ENCODE measurements around the gene DZIP3. TPM values are rescaled to one million over a fixed set of nuclear protein-coding genes. Genes with fewer than 3 reads are reported as not detected.

DZIP3 gene
- 3.3 and 6.5 TPM in 2 replicates for total RNA-seq (2014; rRNA removed; shearing (Covaris generic))
- 5.0 and 5.4 TPM in 2 replicates for polyA plus RNA-seq (2016; fragmentation: Nextera tagmentation; extraction: Ambion mirVana)

GRCh38 chr3:108589081-108589997 lies at the start of gene DZIP3, which contains the start of gene CIP2A:
TSS of gene DZIP3 (plus strand) at chr3:108589722. CDS start at chr3:108605407, 15,685 bp downstream.
TSS of gene CIP2A (minus strand) at chr3:108589438. CDS start at chr3:108589375, 63 bp downstream.
- peak; percentile 94 for DNase-seq
- H3K4me1 ChIP-seq (ENCODE audit: insufficient read depth), result peaks cover 22% of the 10 kb centered on the region; the same call in 1 of the 2 replicates
- peak within 1 kb of the TSS; percentile 94 for H3K9ac ChIP-seq
- WGBS, 2 experiments (ENCODE audit: low coverage in 1 of 2, low lambda C conversion rate in 2 of 2, missing lambda C conversion rate in 2 of 2), result 0 to 1% methylated on average over 59 of the region's 59 CpGs
- H3K4me3 ChIP-seq, result peak within 1 kb of the TSS; percentile 98
- no peaks in the 10 kb centered on the region for H3K9me2 ChIP-seq (ENCODE audit: insufficient read depth)
- no peaks in the 10 kb centered on the region for H3K27me3 ChIP-seq (replicated peaks; ENCODE audit: insufficient read depth)
- H3K36me3 ChIP-seq (ENCODE audit: low read depth), result no peaks in the 10 kb centered on the region
- no peaks in the 10 kb centered on the region for H3K9me3 ChIP-seq (ENCODE audit: low read depth)
- peak within 1 kb of the TSS; percentile 97 for H3K4me2 ChIP-seq (ENCODE audit: unreplicated experiment)
- peak within 1 kb of the TSS; percentile 99 for H2AFZ ChIP-seq
- H3F3A ChIP-seq (ENCODE audit: insufficient read depth), result peaks cover 7% of the 10 kb centered on the region; the same call in 1 of the 2 replicates
- H3K79me2 ChIP-seq (ENCODE audit: insufficient read depth), result peaks cover 48% of the 10 kb centered on the region
- in situ Hi-C loops (cut with MboI), result no loop called here
- TF ChIP-seq EZH2phosphoT487 (IDR thresholded peaks at IDR 0.05; ENCODE audit: insufficient read depth, low read depth) (no peak), EZH2 (IDR thresholded peaks at IDR 0.05; ENCODE audit: insufficient read depth, poor library complexity, severe bottlenecking) (no peak)
- no peaks in the 10 kb centered on the region for H4K20me1 ChIP-seq (ENCODE audit: insufficient read depth)
- H3K27ac ChIP-seq, result peak within 1 kb of the TSS; percentile 91

- no peak overlapping the region for H3K27ac ChIP-seq
- H3K9me3 ChIP-seq (ENCODE audit: low read depth), result no peaks in the 10 kb centered on the region
- peak overlapping the region; percentile 22; the same call in 1 of the 2 replicates for H2AFZ ChIP-seq
Measured at GRCh38 chr3:108546247-108546646, 43.3 kb upstream of the DZIP3 start.

GRCh38 chr3:108546692-108547091 lies 42.8 kb upstream of the DZIP3 start:
- TF ChIP-seq EZH2phosphoT487 (IDR thresholded peaks at IDR 0.05; ENCODE audit: insufficient read depth, low read depth) (no peak), EZH2 (IDR thresholded peaks at IDR 0.05; ENCODE audit: insufficient read depth, poor library complexity, severe bottlenecking) (no peak)
- Histone ChIP-seq H3K4me2 (ENCODE audit: unreplicated experiment) (no peak overlapping the region), H3K36me3 (ENCODE audit: low read depth) (no peaks in the 10 kb centered on the region)

More at GRCh38 chr3:108546247-108546646, 43.3 kb upstream of the DZIP3 start:
- H3F3A ChIP-seq (ENCODE audit: insufficient read depth), result no peaks in the 10 kb centered on the region
- no peaks in the 10 kb centered on the region for H3K27me3 ChIP-seq (replicated peaks; ENCODE audit: insufficient read depth)
- no peak for DNase-seq
- no peak overlapping the region for H3K4me2 ChIP-seq (ENCODE audit: unreplicated experiment)
- H3K36me3 ChIP-seq (ENCODE audit: low read depth), result no peaks in the 10 kb centered on the region
- H4K20me1 ChIP-seq (ENCODE audit: insufficient read depth), result no peaks in the 10 kb centered on the region
- 96 to 97% methylated on average over 1 of the region's 1 CpG for WGBS, 2 experiments (ENCODE audit: low coverage in 1 of 2, low lambda C conversion rate in 2 of 2, missing lambda C conversion rate in 2 of 2)
- in situ Hi-C loops (cut with MboI), result no loop called here
- H3K4me1 ChIP-seq (ENCODE audit: insufficient read depth), result no peaks in the 10 kb centered on the region
- H3K9me2 ChIP-seq (ENCODE audit: insufficient read depth), result no peaks in the 10 kb centered on the region
- H3K4me3 ChIP-seq, result no peak overlapping the region
- TF ChIP-seq EZH2 (IDR thresholded peaks at IDR 0.05; ENCODE audit: insufficient read depth, poor library complexity, severe bottlenecking) (no peak), EZH2phosphoT487 (IDR thresholded peaks at IDR 0.05; ENCODE audit: insufficient read depth, low read depth) (no peak)
- H3K79me2 ChIP-seq (ENCODE audit: insufficient read depth), result no peaks in the 10 kb centered on the region
- H3K9ac ChIP-seq, result no peak overlapping the region

GRCh38 chr3:108548304-108548703 lies 41.2 kb upstream of the DZIP3 start:
- TF ChIP-seq EZH2phosphoT487 (IDR thresholded peaks at IDR 0.05; ENCODE audit: insufficient read depth, low read depth) (no peak), EZH2 (IDR thresholded peaks at IDR 0.05; ENCODE audit: insufficient read depth, poor library complexity, severe bottlenecking) (no peak)
- H3K9me3 ChIP-seq (ENCODE audit: low read depth), result no peaks in the 10 kb centered on the region
- WGBS, 2 experiments (ENCODE audit: low coverage in 1 of 2, low lambda C conversion rate in 2 of 2, missing lambda C conversion rate in 2 of 2), result 100% methylated on average over 1 of the region's 1 CpG
- no peaks in the 10 kb centered on the region for H4K20me1 ChIP-seq (ENCODE audit: insufficient read depth)
- H3K79me2 ChIP-seq (ENCODE audit: insufficient read depth), result no peaks in the 10 kb centered on the region
- H2AFZ ChIP-seq, result no peak overlapping the region
- H3K27me3 ChIP-seq (replicated peaks; ENCODE audit: insufficient read depth), result no peaks in the 10 kb centered on the region
- H3K27ac ChIP-seq, result no peak overlapping the region
- no peak overlapping the region for H3K4me2 ChIP-seq (ENCODE audit: unreplicated experiment)
- no peak overlapping the region for H3K9ac ChIP-seq
- peak; percentile 54 for DNase-seq
- H3K36me3 ChIP-seq (ENCODE audit: low read depth), result no peaks in the 10 kb centered on the region
- no peak overlapping the region for H3K4me3 ChIP-seq
- H3F3A ChIP-seq (ENCODE audit: insufficient read depth), result no peaks in the 10 kb centered on the region
- peaks cover 8% of the 10 kb centered on the region for H3K4me1 ChIP-seq (ENCODE audit: insufficient read depth)
- H3K9me2 ChIP-seq (ENCODE audit: insufficient read depth), result no peaks in the 10 kb centered on the region
- in situ Hi-C loops (cut with MboI), result no loop called here

More at GRCh38 chr3:108546692-108547091, 42.8 kb upstream of the DZIP3 start:
- no peaks in the 10 kb centered on the region for H3F3A ChIP-seq (ENCODE audit: insufficient read depth)
- no peak overlapping the region for H3K4me3 ChIP-seq
- DNase-seq, result no peak
- in situ Hi-C loops (cut with MboI), result no loop called here
- no peak overlapping the region for H3K27ac ChIP-seq
- no peaks in the 10 kb centered on the region for H3K79me2 ChIP-seq (ENCODE audit: insufficient read depth)
- H3K27me3 ChIP-seq (replicated peaks; ENCODE audit: insufficient read depth), result no peaks in the 10 kb centered on the region
- H3K4me1 ChIP-seq (ENCODE audit: insufficient read depth), result no peaks in the 10 kb centered on the region; the same call in 1 of the 2 replicates
- no peaks in the 10 kb centered on the region for H3K9me3 ChIP-seq (ENCODE audit: low read depth)
- no peak overlapping the region for H3K9ac ChIP-seq
- H2AFZ ChIP-seq, result no peak overlapping the region
- H4K20me1 ChIP-seq (ENCODE audit: insufficient read depth), result no peaks in the 10 kb centered on the region
- 96 to 99% methylated on average over 3 of the region's 3 CpGs for WGBS, 2 experiments (ENCODE audit: low coverage in 1 of 2, low lambda C conversion rate in 2 of 2, missing lambda C conversion rate in 2 of 2)
- no peaks in the 10 kb centered on the region for H3K9me2 ChIP-seq (ENCODE audit: insufficient read depth)

Measured in GM23248 (cell line).